K562 (cell line): ENCODE results near the gene EGFR. TPM values are rescaled to one million over a fixed set of nuclear protein-coding genes. Genes with fewer than 3 reads are reported as not detected.

ENCODE experiments used
- ATAC-seq: fragments of 200-7000 bp; cut with Tn5 transposase; 3 replicates; pipeline ENCODE4 v1.9.1; 2020; ENCODE audit warnings: moderate library complexity
- BruUV-seq: library from RNA; stranded (reverse); fragments of 400-500 nt; replicated peaks from 2 replicates; lab custom pipeline; 2021; lab: Mats Ljungman, UMichigan
- CTCF ChIA-PET: fragments of 300-600 bp; formaldehyde crosslinking; extraction: SDS; loops from one replicate; lab custom pipeline; 2021; ENCODE audit warnings: low intra/inter-chr PET ratio; lab: Yijun Ruan, JAX
- POLR2A ChIA-PET: fragments of 300-600, 350-650 bp; sonication (Branson Sonifier 250); formaldehyde crosslinking; extraction: SDS; loops from one replicate; lab custom pipeline; 2021; ENCODE audit warnings: antibody characterized with exemption, inconsistent platforms; lab: Yijun Ruan, JAX
- DNase-seq, 4 experiments: peaks; one replicate each; pipeline versions ENCODE4 v3.0.0 to v3.0.0-alpha.2; 2011 to 2018; ENCODE audit warnings: low spot score in 3 of 4, mixed read lengths in 3 of 4; ENCODE audit errors: extremely low read depth in 1 of 4
- FAIRE-seq: peaks from 2 replicates; lab custom pipeline; 2011; peaks lifted over from hg19 to GRCh38; lab: Jason Lieb, UNC
- H2AFZ ChIP-seq: 2 replicates; pipeline ENCODE4 v1.6.0; 2011; ENCODE audit warnings: low read depth, low read length, control low read depth, inconsistent platforms
- H3K27ac ChIP-seq: fragments of 200-600 bp; 3 replicates; pipeline ENCODE4 v1.8.0; 2011; ENCODE audit warnings: low read depth, mild to moderate bottlenecking, control low read depth, inconsistent platforms, low read length, moderate library complexity, mixed read lengths; ENCODE audit errors: extremely low read depth
- H3K27me3 ChIP-seq, 2 experiments: fragments of 300-600 bp in 1 of 2; 2 replicates in 1 of 2; 3 replicates in 1 of 2; pipeline versions ENCODE4 v1.6.0 to v1.8.0; 2011; ENCODE audit warnings: inconsistent platforms in 2 of 2, low read length in 2 of 2, mild to moderate bottlenecking in 1 of 2, mixed read lengths in 1 of 2, moderate library complexity in 1 of 2; ENCODE audit not compliant: control insufficient read depth in 2 of 2, insufficient read depth in 2 of 2
- H3K36me3 ChIP-seq: fragments of 300-600 bp; 3 replicates; pipeline ENCODE4 v1.8.0; 2011; ENCODE audit warnings: mild to moderate bottlenecking, low read length, inconsistent platforms; ENCODE audit not compliant: control insufficient read depth, insufficient read depth
- H3K4me1 ChIP-seq, 2 experiments: fragments of 200-600 bp in 1 of 2; replicated peaks in 1 of 2; 2 replicates in 1 of 2; 3 replicates in 1 of 2; pipeline versions ENCODE4 v1.5.1 to v1.8.0; 2011; ENCODE audit warnings: inconsistent platforms in 2 of 2, low read length in 2 of 2, mild to moderate bottlenecking in 1 of 2, mixed read lengths in 1 of 2, moderate library complexity in 1 of 2; ENCODE audit not compliant: control insufficient read depth in 2 of 2, insufficient read depth in 2 of 2
- H3K4me2 ChIP-seq: 2 replicates; pipeline ENCODE4 v1.6.1; 2011; ENCODE audit warnings: low read length, control low read depth, inconsistent platforms, mixed read lengths; ENCODE audit not compliant: insufficient read depth
- H3K4me3 ChIP-seq: fragments of 200-600 bp; sonication (generic), shearing (Covaris generic); 2 replicates; pipeline ENCODE4 v1.5.1; 2016; ENCODE audit warnings: control low read depth, inconsistent platforms
- H3K79me2 ChIP-seq: fragments of 200-600 bp; 3 replicates; pipeline ENCODE4 v1.8.0; 2011; ENCODE audit warnings: low read length, inconsistent platforms; ENCODE audit not compliant: control insufficient read depth, insufficient read depth
- H3K9ac ChIP-seq, 2 experiments: 2 replicates each; pipeline versions ENCODE4 v1.6.0 to v1.6.1; 2011; ENCODE audit warnings: low read depth in 2 of 2, low read length in 2 of 2, control low read depth in 1 of 2, inconsistent platforms in 1 of 2, mild to moderate bottlenecking in 1 of 2, mixed read lengths in 1 of 2; ENCODE audit not compliant: insufficient read depth in 1 of 2
- H3K9me1 ChIP-seq: one replicate; pipeline ENCODE4 v1.6.0; 2011; ENCODE audit warnings: inconsistent platforms, mild to moderate bottlenecking, low read length, moderate library complexity; ENCODE audit not compliant: control insufficient read depth, insufficient read depth
- H3K9me3 ChIP-seq: replicated peaks from 2 replicates; pipeline ENCODE4 v1.5.1; 2011; ENCODE audit warnings: low read depth, low read length, inconsistent platforms; ENCODE audit not compliant: control insufficient read depth, insufficient read depth
- H4K20me1 ChIP-seq: replicated peaks from 2 replicates; pipeline ENCODE4 v1.6.1; 2011; ENCODE audit warnings: low read length, inconsistent platforms, mixed read lengths; ENCODE audit not compliant: control insufficient read depth, insufficient read depth
- CREB3 ChIP-seq: fragments of 450-650 bp; conservative IDR thresholded peaks from 2 replicates; pipeline ENCODE4 v1.6.1; 2016; ENCODE audit warnings: missing genetic modification characterization, low read depth, mild to moderate bottlenecking, missing compliant biosample characterization, moderate library complexity
- CTCF ChIP-seq, 3 experiments: IDR thresholded peaks in 2 of 3; conservative IDR thresholded peaks in 1 of 3; 2 replicates each; pipeline ENCODE4 v1.5.1; 2011 to 2012; ENCODE audit warnings: low read length in 3 of 3, mild to moderate bottlenecking in 3 of 3, control low read depth in 2 of 3, improper control_type of control experiment in 1 of 3, inconsistent platforms in 1 of 3, low read depth in 1 of 3, mixed read lengths in 1 of 3, moderate library complexity in 1 of 3; ENCODE audit not compliant: insufficient read depth in 2 of 3
- DPF2 ChIP-seq: fragments of 450-650 bp; IDR thresholded peaks from 2 replicates; pipeline ENCODE4 v1.6.1; 2016
- FIP1L1 ChIP-seq: fragments of 200-400 bp; formaldehyde crosslinking; IDR thresholded peaks from 2 replicates; pipeline ENCODE4 v1.6.1; 2018; ENCODE audit warnings: mild to moderate bottlenecking, low read depth, low read length; ENCODE audit not compliant: poor library complexity, severe bottlenecking
- KDM5B ChIP-seq: fragments of 200-600 bp; sonication (generic); IDR thresholded peaks from 2 replicates; pipeline ENCODE4 v1.6.1; 2012; ENCODE audit warnings: low read depth, mild to moderate bottlenecking, moderate library complexity, low read length, control low read depth, inconsistent platforms; ENCODE audit not compliant: insufficient replicate concordance
- MEF2A ChIP-seq: IDR thresholded peaks from 2 replicates; pipeline ENCODE4 v1.6.1; 2011; ENCODE audit warnings: low read depth, mild to moderate bottlenecking, low read length, moderate library complexity; ENCODE audit not compliant: control insufficient read depth
- MTF1 ChIP-seq: fragments of 250-450 bp; sonication (Bioruptor Pico); IDR thresholded peaks from 2 replicates; pipeline ENCODE4 v1.9.0; 2021; ENCODE audit warnings: moderate library complexity, mild to moderate bottlenecking, inconsistent platforms, borderline replicate concordance
- MXD1 ChIP-seq: fragments of 250-450 bp; sonication (Bioruptor Pico); IDR thresholded peaks from 2 replicates; pipeline ENCODE4 v1.8.0; 2021; ENCODE audit warnings: borderline replicate concordance, mild to moderate bottlenecking, moderate library complexity; ENCODE audit not compliant: poor library complexity, severe bottlenecking
- PRDM10 ChIP-seq: fragments of 450-650 bp; IDR thresholded peaks from 2 replicates; pipeline ENCODE4 v1.6.1; 2018; ENCODE audit not compliant: partially characterized antibody
- TSC22D4 ChIP-seq: fragments of 450-650 bp; IDR thresholded peaks from 2 replicates; pipeline ENCODE4 v1.6.1; 2016; ENCODE audit warnings: missing genetic modification characterization, missing biosample characterization, control low read depth
- XRCC4 ChIP-seq: IDR thresholded peaks from one replicate; pipeline ENCODE4 v1.6.1; 2011; ENCODE audit not compliant: insufficient read depth, insufficient read length; ENCODE audit errors: extremely low read depth
- ZNF143 ChIP-seq: sonication (generic); formaldehyde crosslinking; IDR thresholded peaks from 2 replicates; pipeline ENCODE4 v1.9.0; 2022; ENCODE audit warnings: mild to moderate bottlenecking, missing genetic modification reagents
- ZNF239 ChIP-seq: fragments of 250-450 bp; sonication (Bioruptor Pico); IDR thresholded peaks from 2 replicates; pipeline ENCODE4 v1.4.0; 2020; ENCODE audit warnings: mild to moderate bottlenecking
- ZNF785 ChIP-seq: fragments of 250-450 bp; sonication (Bioruptor Pico); IDR thresholded peaks from 2 replicates; pipeline ENCODE4 v1.4.0; 2020; ENCODE audit warnings: mild to moderate bottlenecking
- WGBS: fragments of 100-300 bp; shearing (Covaris generic); methylation state at CpG from one replicate; pipeline ENCODE4 v1.1.6; 2016; ENCODE audit warnings: low coverage, mixed read lengths; ENCODE audit not compliant: insufficient coverage; ENCODE audit errors: missing lambda C conversion rate; 5-methylcytosine and 5-hydroxymethylcytosine counted together
- in situ Hi-C: fragments of 300-500 bp; cut with MboI; formaldehyde crosslinking; loops from 4 replicates; pipeline ENCODE4 v1.15.0; 2018; ENCODE audit warnings: inconsistent platforms, mixed read lengths
- intact Hi-C: fragments of 100-400 bp; cut with micrococcal nuclease; formaldehyde crosslinking; loops from 2 replicates; pipeline ENCODE4 v1.14.2; 2022
- polyA plus RNA-seq, 8 experiments: library from polyadenylated mRNA; depleted of rRNA in 4 of 8; stranded (reverse) in 5 of 8; unstranded in 3 of 8; fragments of >200 nt; fragmentation: Nextera tagmentation in 2 of 8; fragmentation: Illumina TruSeq in 1 of 8; extraction: Ambion mirVana in 2 of 8; extraction: Trizol in 1 of 8; gene quantifications; 2 replicates each; pipeline versions ENCODE4 v1.2.1 to v1.2.3, GENCODE V29; 2011 to 2014; ENCODE audit warnings: inconsistent platforms in 1 of 8, missing spikeins in 1 of 8
- total RNA-seq, 7 experiments: library from RNA; depleted of rRNA in 6 of 7; stranded (reverse); fragments of >200 nt in 6 of 7; fragmentation: Illumina TruSeq in 2 of 7; extraction: Trizol in 2 of 7; gene quantifications; 2 replicates each; pipeline versions ENCODE4 v1.2.1 to v1.2.3, GENCODE V29; 2011 to 2021; ENCODE audit warnings: low replicate concordance in 1 of 7

Gene EGFR
- total and polyA plus RNA-seq, 9 of the 15 experiments (the other 6 are each of a cell fraction or from before 2014, with no cell fraction given), result 0.13 TPM; not detected in 8

- TF ChIP-seq PRDM10 (no peak), FIP1L1 (no peak), DPF2 (no peak), XRCC4 (no peak), KDM5B (no peak), MTF1 (CRISPR knock-in tag) (no peak)
Measured at GRCh38 chr7:55210716-55211115, 191.9 kb downstream of the EGFR start (continued).

- in situ Hi-C loops, result no loop called here
- CTCF ChIA-PET, result no interaction called here
- no peaks in the 10 kb centered on the region for H3K36me3 ChIP-seq
- TF ChIP-seq ZNF143 (CRISPR knock-in tag) (no peak), ZNF239 (CRISPR knock-in tag) (no peak), MXD1 (CRISPR knock-in tag) (no peak), XRCC4 (no peak), CTCF (IDR thresholded peaks at IDR 0.05 in 2 of 3, conservative IDR thresholded peaks at IDR 0.05 in 1 of 3; ENCODE audit: insufficient read depth in 2 of 3, low read depth in 1 of 3, low read length in 3 of 3) (no peak), CREB3 (tag) (no peak), MEF2A (no peak), TSC22D4 (tag) (no peak), ZNF785 (CRISPR knock-in tag) (no peak)
Measured at GRCh38 chr7:55211726-55212125, 192.9 kb downstream of the EGFR start.

More at GRCh38 chr7:55211726-55212125, 192.9 kb downstream of the EGFR start:
- no peak overlapping the region for H3K4me2 ChIP-seq
- no peak for ATAC-seq
- WGBS, result 0% methylated on average over 4 of the region's 4 CpGs
- no peak for FAIRE-seq
- H4K20me1 ChIP-seq, result no peaks in the 10 kb centered on the region
- H3K27me3 ChIP-seq, result peaks cover 11 to 32% of the 10 kb centered on the region in 2 experiments; a peak in 3 of 5 replicates
- DNase-seq, result no peak
- H3K9ac ChIP-seq, result no peak overlapping the region
- no peak overlapping the region for H3K27ac ChIP-seq
- no peaks in the 10 kb centered on the region for H3K9me1 ChIP-seq
- H3K4me3 ChIP-seq, result no peak overlapping the region
- no peaks in the 10 kb centered on the region for H3K79me2 ChIP-seq
- POLR2A ChIA-PET, result no interaction called here
- no peaks in the 10 kb centered on the region for H3K4me1 ChIP-seq
- H3K9me3 ChIP-seq, result no peaks in the 10 kb centered on the region
- H2AFZ ChIP-seq, result no peak overlapping the region
- no TSS peak for BruUV-seq
- intact Hi-C loops, result loop anchor here (10.0 kb wide), 1 partner anchor 57 kb away; no protein-coding TSS in a partner anchor
